D341Med (cell line): ENCODE results near the gene IFIT3.

Experiments
- DNase-seq: peaks from one replicate; pipeline ENCODE4 v3.0.0; 2012; ENCODE audit warnings: low spot score

IFIT3 gene

GRCh38 chr10:89360157-89360556 lies 32.4 kb downstream of the IFIT3 start:
- no peak for DNase-seq

- no peak for DNase-seq
These were observed 35.1 kb downstream of the IFIT3 start for GRCh38 chr10:89362929-89363328.

- no peak for DNase-seq
These were observed 36.1 kb downstream of the IFIT3 start for GRCh38 chr10:89363729-89364442.

GRCh38 chr10:89364531-89364930 lies 36.7 kb downstream of the IFIT3 start:
- DNase-seq, result no peak

- DNase-seq, result no peak
These were observed 39.7 kb downstream of the IFIT3 start for GRCh38 chr10:89367529-89367928.

GRCh38 chr10:89368129-89368528 lies 40.3 kb downstream of the IFIT3 start:
- no peak for DNase-seq

- no peak for DNase-seq
These were observed 41.6 kb downstream of the IFIT3 start for GRCh38 chr10:89369156-89370105.

- DNase-seq, result no peak
These were observed 43.3 kb downstream of the IFIT3 start for GRCh38 chr10:89371079-89371478.

GRCh38 chr10:89371987-89372386 lies 44.2 kb downstream of the IFIT3 start:
- no peak for DNase-seq

- no peak for DNase-seq
These were observed 46.3 kb downstream of the IFIT3 start for GRCh38 chr10:89373916-89374711.

GRCh38 chr10:89374713-89375141 lies 46.9 kb downstream of the IFIT3 start:
- DNase-seq, result no peak

- DNase-seq, result no peak
These were observed 50.2 kb downstream of the IFIT3 start, which contains the start of gene IFIT1B for GRCh38 chr10:89377705-89378637. IFIT1B (plus strand) TSS chr10:89378056; CDS start chr10:89378136, 80 bp downstream.

- no peak for DNase-seq
These were observed 51.3 kb downstream of the IFIT3 start for GRCh38 chr10:89379103-89379502.

- DNase-seq, result no peak
These were observed 55.0 kb downstream of the IFIT3 start for GRCh38 chr10:89382757-89383156.

- no peak for DNase-seq
These were observed 56.9 kb downstream of the IFIT3 start for GRCh38 chr10:89384474-89385340.

GRCh38 chr10:89388806-89389205 lies 61.0 kb downstream of the IFIT3 start:
- no peak for DNase-seq

GRCh38 chr10:89389254-89389653 lies 61.5 kb downstream of the IFIT3 start:
- no peak for DNase-seq
